Testis (tissue), 2 donors: ENCODE measurements around the gene WWC2.

Experiments used
- POLR2A ChIP-seq: fragments of 450-650 bp; IDR thresholded peaks from one replicate; pipeline ENCODE4 v1.6.1; 2017; ENCODE audit warnings: antibody characterized with exemption, mild to moderate bottlenecking, moderate library complexity
- TF ChIP-seq, protein P1 (sequence below), 3 experiments: fragments of 450-650 bp in 2 of 3; fragments of 200-600 bp in 1 of 3; sonication (generic) in 1 of 3; IDR thresholded peaks; one replicate each; pipeline ENCODE4 v1.5.1; 2016 to 2019; ENCODE audit warnings: antibody characterized with exemption in 3 of 3, mild to moderate bottlenecking in 2 of 3, moderate library complexity in 1 of 3

- TF ChIP-seq, protein P1, sequence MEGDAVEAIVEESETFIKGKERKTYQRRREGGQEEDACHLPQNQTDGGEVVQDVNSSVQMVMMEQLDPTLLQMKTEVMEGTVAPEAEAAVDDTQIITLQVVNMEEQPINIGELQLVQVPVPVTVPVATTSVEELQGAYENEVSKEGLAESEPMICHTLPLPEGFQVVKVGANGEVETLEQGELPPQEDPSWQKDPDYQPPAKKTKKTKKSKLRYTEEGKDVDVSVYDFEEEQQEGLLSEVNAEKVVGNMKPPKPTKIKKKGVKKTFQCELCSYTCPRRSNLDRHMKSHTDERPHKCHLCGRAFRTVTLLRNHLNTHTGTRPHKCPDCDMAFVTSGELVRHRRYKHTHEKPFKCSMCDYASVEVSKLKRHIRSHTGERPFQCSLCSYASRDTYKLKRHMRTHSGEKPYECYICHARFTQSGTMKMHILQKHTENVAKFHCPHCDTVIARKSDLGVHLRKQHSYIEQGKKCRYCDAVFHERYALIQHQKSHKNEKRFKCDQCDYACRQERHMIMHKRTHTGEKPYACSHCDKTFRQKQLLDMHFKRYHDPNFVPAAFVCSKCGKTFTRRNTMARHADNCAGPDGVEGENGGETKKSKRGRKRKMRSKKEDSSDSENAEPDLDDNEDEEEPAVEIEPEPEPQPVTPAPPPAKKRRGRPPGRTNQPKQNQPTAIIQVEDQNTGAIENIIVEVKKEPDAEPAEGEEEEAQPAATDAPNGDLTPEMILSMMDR (IDR thresholded peaks at IDR 0.05) = no peak
- no peak for TF ChIP-seq POLR2A
Observed at GRCh38 chr4:183097231-183098018, 1.6 kb upstream of the WWC2 start.
